GM10248 (cell line): ENCODE data around the gene MRAP2.

Experiments used
- CTCF ChIA-PET: fragments of 300-600 bp; sonication (Branson Sonifier 250); formaldehyde crosslinking; extraction: SDS; loops from one replicate; lab custom pipeline; 2021; ENCODE audit warnings: antibody characterized with exemption; lab: Yijun Ruan, JAX
- POLR2A ChIA-PET: fragments of 350-650 bp; sonication (Branson Sonifier 250); formaldehyde crosslinking; extraction: SDS; loops from one replicate; lab custom pipeline; 2020; ENCODE audit warnings: antibody characterized with exemption; lab: Yijun Ruan, JAX
- DNase-seq: peaks from one replicate; pipeline ENCODE4 v3.0.0; 2012; ENCODE audit errors: extremely low spot score
- TF ChIP-seq, protein P1 (sequence below): IDR thresholded peaks from 2 replicates; pipeline ENCODE4 v1.5.1; 2012; ENCODE audit warnings: mild to moderate bottlenecking, low read depth; ENCODE audit errors: extremely low read depth, missing control alignments, control extremely low read depth

The MRAP2 gene

DNA sequence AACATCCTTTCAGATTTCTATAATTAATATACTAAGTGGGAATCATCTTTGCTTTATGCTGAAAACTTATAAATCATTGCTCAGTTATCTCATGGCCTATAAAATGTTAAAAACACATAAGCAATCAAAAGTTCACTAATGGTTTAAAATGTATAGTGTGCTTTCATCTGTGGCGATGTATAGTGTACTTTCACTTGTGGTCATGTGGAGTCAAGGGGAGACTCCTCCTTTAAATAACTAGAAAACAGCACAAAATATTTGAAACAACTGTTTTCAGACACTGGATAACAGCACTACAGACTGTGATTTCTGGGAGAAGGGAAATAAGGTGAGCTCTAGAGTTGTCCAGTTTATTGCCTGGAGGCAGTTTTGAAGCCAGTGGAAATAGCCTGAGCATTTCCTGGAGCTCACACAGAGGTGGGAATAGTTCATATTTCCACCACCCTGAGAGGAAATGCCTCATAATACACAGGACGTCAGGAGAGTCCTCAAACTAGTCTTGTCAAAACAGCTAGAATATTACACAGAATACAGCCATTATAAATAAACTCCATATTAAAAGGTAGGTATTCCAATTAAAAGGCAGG, 104.5 kb downstream of the MRAP2 start:
- no peak for DNase-seq
- ChIA-PET POLR2A (no interaction called here), CTCF (interaction anchor here (1.4 to 3.2 kb wide), 3 partner anchors 8 to 22 kb away, joined by 4 to 10 read pairs (median 5); no protein-coding TSS in a partner anchor)
- TF ChIP-seq, protein P1, sequence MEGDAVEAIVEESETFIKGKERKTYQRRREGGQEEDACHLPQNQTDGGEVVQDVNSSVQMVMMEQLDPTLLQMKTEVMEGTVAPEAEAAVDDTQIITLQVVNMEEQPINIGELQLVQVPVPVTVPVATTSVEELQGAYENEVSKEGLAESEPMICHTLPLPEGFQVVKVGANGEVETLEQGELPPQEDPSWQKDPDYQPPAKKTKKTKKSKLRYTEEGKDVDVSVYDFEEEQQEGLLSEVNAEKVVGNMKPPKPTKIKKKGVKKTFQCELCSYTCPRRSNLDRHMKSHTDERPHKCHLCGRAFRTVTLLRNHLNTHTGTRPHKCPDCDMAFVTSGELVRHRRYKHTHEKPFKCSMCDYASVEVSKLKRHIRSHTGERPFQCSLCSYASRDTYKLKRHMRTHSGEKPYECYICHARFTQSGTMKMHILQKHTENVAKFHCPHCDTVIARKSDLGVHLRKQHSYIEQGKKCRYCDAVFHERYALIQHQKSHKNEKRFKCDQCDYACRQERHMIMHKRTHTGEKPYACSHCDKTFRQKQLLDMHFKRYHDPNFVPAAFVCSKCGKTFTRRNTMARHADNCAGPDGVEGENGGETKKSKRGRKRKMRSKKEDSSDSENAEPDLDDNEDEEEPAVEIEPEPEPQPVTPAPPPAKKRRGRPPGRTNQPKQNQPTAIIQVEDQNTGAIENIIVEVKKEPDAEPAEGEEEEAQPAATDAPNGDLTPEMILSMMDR, result no peak

DNA sequence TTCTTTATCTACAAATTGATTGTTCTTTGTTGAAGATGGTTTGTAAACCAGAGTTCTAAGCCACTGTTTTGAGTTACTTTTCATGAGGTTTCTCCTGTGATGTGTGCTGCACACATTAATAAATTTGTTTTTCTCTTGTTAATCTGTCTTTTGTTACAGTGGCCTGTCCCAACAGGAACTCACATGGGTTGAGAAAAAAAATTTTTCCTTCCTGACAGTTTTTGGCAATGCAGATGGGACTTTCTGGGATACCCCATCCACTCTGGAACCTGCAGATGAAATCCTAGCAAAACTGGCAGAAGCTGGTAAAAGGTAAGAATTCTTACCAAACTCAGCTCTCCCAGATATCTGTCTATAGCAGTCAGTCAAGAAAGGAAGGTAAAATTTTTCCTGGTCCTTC, 105.7 kb downstream of the MRAP2 start:
- no peak for DNase-seq
- TF ChIP-seq, protein P1, result no peak
- POLR2A ChIA-PET, result no interaction called here
- CTCF ChIA-PET, result interaction anchor here (1.3 to 3.2 kb wide), 4 partner anchors 10 to 280 kb away, joined by 3 to 10 read pairs (median 4); partner anchors contain the start of gene CYB5R4
